GM18498 (cell line): ENCODE measurements around the gene DHRS2.
A peak's percentile ranks its signal among the peaks of the same experiment; 100 is the strongest.
"Not testable (repeated sequence)": the region's sequence is repeated elsewhere in the genome, so short reads cannot be mapped to it uniquely, and the experiment has no call there.

Experiments
- ATAC-seq: cut with Tn5 transposase; IDR thresholded peaks from one replicate; pipeline ENCODE4 v1.9.1; 2021; ENCODE audit warnings: mild to moderate bottlenecking, moderate library complexity; ENCODE audit not compliant: unreplicated experiment

The DHRS2 gene, protein sequence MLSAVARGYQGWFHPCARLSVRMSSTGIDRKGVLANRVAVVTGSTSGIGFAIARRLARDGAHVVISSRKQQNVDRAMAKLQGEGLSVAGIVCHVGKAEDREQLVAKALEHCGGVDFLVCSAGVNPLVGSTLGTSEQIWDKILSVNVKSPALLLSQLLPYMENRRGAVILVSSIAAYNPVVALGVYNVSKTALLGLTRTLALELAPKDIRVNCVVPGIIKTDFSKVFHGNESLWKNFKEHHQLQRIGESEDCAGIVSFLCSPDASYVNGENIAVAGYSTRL

DNA sequence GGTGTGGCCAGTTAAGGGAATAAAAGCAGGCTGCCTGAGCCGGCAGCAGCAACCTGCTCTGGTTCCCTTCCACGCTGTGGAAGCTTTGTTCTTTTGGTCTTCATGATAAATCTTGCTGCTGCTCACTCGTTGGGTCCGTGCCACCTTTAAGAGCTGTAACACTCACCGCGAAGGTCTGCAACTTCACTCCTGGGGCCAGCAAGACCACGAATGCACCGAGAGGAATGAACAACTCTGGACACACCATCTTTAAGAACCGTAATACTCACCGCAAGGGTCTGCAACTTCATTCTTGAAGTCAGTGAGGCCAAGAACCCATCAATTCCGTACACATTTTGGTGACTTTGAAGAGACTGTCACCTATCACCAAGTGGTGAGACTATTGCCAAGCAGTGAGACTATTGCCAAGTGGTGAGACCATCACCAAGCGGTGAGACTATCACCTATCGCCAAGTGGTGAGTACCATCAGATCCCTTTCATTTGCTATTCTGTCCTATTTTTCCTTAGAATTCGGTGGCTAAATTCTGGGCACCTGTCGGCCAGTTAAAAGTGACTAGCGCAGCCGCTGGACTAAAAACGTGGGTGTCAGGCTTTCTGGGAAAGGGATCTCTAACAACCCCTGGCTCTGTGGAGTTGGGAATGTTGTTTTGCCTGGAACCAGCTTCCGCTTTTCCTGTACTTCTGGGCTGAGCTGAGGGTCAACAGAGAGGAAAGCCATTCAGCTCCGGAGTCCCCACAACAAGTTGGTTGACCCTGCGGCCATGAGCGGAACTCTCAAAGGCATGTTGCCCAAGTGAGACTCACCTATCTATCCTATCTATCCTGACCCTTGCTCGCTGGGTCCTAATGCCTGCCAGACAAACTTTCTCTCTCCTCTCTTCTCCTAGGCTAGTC, at the start of gene DHRS2:
Gene DHRS2, plus strand, starts transcription at position 48 of the 895 bp plus-strand sequence. CDS start 2,501 bp downstream, outside the sequence.
- no peak for ATAC-seq

DNA sequence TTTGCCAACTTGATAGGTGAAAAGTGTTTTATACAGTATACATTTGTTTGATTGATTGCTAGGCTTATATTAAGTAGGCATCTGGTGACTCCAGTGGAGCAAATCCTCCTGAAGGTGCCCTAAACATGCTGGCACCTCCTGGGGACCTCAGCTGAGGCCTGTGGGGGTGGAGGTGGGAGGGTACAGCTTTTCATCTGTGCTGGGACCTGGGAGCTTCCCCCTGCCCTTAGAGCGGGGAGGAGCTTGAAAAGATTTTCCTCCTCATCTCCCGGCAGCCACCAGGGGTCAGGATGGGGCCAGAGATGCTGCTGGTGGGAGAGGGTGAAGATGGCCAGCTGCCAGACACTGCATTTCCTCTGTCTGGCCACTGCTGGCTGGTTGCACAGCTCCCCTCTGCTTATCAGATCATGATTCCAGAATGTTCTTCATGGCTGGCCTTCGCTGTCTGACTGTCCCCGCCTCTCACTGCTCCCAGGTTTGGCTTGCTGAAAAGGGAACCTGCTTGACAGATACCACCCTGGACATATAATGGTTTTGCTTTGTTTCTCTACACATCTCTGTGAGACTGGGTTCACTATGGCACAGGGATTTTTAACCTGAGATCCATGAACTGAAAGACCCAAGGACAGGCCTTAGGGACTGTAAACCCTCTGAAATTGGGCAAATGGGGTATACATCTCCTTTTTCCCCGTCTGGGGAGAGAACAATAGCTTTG, 47.1 kb upstream of the DHRS2 start:
- peak; percentile 96 for ATAC-seq

DNA sequence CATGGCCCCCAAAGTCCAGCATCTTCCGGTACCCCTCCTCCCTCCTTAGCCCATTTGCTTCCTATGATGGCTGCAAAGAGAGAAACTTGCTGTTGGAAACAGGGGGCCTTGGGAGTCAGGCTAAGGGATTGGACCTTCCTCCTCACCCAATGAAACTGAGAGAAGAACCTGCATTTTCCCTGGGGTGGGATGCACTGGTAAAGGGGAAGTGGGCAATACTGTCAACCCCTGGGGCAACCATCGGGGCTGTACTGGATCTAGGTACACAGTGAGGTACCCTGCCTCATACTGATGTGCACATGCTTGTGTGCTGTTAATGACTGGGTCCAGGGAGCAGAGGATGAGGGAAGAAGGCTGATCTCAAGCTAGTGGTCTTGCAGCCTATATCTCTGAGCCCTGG, 46.6 kb upstream of the DHRS2 start:
- ATAC-seq = no peak

DNA sequence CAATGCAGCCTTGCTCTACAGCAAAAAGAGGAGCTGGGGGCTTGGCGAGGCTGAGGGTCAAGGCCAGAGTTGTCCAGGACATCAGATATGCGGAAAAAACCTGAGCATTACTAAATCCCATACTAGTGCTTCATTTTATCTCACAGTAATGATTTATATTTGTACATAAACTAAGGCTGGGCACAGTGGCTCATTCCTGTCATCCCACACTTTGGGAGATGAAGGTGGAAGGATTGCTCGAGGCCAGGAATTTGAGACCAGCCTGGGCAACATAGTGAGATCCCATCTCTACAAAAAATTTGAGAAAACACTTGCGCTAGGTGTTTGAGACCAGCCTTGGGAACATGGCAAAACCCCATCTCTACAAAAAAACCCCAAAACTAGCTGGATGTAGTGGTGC, 46.0 kb upstream of the DHRS2 start:
- ATAC-seq = no peak

DNA sequence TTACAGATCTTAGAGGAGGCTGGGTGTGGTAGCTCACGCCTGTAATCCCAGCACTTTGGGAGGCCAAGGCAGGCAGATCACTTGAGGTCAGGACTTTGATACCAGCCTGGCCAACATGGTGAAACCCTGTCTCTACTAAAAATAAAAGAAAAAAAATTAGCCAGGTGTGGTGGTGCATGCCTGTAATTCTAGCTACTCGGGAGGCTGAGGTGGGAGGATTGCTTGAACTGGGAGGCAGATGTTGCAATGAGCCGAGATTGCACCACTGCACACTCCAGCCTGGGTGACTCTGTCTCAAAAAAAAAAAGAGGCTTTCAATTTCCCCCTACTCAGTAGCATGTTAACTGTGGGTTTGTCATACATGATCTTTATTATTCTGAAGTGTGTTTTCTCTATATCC, 42.0 kb upstream of the DHRS2 start:
- ATAC-seq = not testable (repeated sequence)

DNA sequence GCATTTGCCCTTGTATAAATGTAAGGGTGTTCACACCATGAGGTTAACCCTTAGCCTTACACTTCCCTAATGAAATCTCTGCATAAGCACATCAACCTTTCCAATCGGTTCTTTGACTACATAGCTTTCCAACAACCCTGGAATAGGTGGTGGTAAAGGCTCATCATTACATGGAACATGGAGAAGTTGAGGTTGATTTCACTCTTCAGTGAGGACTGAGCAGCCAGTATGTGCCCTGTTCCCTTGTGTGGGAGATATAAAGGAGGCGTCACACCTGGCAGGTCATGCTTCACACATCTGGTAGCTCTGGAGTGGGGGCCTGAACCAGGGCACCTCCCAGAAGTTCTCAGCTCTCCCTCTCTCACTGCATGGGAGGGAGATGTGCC, 35.8 kb upstream of the DHRS2 start:
- no peak for ATAC-seq

DNA sequence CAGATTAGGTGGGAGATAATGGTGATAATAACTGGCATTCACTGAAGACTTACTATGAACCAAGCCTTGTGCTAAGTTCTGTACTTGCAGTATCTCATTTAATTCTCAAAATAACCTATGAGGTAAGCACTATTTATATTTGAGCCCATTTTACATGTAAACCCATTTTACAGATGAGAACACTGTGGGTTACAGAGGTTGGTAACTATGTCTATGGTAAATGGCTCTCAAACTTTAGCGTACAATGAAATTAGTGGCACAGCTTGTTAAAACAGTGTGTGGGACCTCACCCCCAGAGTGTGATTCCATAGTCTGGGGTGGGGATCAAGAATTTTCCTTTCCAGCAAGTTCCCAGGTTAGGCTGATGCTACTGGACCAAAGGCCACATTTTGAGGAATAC, 35.4 kb upstream of the DHRS2 start:
- ATAC-seq = no peak

DNA sequence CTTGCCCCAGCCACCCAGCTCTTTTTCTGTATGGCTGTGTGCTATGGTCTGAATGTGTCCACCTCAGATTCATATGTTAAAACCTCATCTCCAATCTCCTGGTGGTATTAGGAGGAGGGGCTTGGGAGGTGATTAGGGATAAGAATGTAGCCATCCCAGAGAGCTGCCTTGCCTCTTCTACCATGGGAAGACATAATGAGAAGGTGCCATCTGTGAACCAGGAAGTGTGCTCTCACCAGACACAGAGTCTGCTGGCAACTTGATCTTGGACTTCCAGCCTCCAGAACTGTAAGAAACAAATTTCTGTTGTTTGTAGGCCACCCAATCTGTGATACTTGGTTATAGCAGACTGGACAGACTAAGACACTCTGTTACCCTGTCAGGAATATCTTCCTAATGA, 34.7 kb upstream of the DHRS2 start:
- no peak for ATAC-seq

DNA sequence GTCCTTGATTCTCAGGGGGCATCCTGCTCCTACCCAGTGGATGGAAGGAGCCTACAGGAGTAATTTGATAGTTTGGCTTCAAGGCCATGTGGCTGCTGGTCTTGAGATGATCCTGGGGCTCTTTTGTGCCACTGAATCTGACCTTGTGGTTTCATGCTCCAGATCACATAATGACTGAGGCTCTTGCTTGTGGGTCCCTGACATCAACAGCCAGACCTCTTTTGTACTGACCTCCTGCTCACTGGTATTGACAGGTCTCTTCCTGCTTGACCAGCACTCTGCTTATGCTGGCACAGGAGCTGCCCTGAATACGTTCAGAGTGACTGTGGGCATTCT, 34.4 kb upstream of the DHRS2 start:
- ATAC-seq = no peak

DNA sequence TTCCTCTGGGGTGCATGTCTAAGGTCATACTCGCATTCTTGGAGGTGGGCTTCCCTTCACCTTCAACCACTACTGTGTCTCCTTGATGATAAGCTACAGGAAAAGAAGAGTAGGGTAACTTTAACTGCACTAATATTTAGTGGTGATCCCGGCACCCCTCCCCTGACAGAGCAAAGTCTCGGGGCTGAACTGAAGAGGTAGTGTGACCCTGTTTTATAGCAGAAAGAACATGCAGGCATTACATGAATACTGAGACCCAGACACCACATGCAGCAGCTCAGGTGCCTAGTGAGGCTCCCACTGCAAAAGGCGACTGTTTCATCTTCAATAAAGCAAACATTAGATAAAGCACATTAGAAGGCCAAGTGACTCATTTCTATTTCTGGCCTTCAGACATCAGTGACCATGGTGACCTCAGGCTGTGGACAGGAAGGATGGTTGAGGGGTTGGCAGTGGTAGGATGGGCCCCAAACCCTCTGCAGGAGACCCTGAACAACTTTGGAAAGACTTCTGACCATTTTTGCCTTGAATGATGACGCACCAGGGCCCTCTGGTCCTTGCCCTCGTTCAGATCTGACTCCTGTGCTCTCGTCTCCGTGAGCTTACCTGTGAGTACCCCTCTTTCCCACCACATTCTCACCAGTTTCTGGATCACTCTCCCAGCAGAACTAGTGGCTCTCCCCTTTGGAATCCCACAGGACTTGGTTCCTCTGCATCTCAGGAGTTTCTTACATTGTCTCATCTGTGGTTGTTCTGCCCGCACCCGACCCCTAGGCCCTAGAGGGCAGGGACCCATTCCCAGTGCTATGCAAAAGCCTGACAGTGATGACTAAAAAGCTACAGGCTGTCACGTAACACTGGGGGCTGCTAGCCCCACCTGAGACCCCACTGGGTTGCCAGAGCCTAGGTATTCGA, 33.7 kb upstream of the DHRS2 start:
- no peak for ATAC-seq

DNA sequence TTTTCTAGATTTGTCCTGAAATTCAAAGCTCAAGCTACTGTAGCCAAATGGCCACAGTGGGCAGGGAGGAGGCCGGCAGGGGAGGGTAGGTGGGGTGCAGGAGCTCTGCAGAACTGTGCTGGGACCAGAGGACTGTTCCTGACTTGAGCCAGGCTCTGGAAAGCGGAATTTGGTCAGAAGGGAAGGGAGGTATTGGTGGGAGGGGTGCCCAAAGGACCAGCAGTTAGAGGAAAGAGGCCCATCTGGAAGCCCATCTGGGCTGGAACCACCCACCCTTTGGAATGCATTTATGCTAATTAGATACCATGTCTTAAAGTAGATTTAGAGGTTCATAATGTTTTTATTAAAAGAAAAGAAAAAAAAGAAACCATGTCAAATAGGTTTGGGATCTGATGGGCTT, 33.1 kb upstream of the DHRS2 start:
- ATAC-seq = no peak

DNA sequence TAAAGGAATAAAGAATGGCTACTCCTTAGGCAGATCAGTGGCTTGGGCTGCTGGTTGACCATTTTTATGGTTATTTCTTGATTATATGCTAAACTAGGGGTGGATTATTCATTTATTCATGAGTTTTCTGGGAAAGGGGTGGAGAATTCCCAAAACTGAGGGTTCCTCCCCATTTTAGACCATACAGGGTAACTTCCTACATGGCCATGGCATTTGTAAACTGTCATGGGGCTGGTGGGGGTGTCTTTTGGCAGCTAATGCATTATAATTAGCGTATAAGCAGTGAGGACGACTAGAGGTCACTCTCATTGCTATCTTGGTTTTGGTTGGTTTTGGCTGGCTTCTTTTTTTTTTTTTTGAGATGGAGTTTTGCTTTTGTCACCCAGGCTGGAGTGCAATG, 32.0 kb upstream of the DHRS2 start:
- no peak for ATAC-seq

DNA sequence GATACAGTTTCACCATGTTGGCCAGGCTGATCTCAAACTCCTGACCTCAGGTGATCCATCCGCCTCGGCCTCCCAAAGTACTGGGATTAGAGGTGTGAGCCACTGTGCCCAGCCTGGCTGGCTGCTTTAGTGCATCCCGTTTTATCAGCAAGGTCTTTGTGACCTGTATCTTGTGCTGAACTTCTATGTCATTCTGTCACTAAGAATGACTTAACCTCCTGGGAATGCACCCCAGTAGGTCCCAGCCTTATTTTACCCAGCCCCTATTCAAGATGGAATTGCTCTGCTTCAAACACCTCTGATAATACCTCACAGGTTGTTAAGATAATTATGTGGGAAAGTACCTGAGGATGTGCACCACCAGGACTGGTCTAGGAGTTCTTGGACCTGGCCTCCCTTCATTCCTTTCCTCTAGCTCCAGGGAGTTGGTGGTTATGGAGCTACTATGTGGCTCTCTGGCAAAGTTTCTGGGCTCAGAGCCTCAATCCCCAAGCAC, 31.4 kb upstream of the DHRS2 start:
- no peak for ATAC-seq

DNA sequence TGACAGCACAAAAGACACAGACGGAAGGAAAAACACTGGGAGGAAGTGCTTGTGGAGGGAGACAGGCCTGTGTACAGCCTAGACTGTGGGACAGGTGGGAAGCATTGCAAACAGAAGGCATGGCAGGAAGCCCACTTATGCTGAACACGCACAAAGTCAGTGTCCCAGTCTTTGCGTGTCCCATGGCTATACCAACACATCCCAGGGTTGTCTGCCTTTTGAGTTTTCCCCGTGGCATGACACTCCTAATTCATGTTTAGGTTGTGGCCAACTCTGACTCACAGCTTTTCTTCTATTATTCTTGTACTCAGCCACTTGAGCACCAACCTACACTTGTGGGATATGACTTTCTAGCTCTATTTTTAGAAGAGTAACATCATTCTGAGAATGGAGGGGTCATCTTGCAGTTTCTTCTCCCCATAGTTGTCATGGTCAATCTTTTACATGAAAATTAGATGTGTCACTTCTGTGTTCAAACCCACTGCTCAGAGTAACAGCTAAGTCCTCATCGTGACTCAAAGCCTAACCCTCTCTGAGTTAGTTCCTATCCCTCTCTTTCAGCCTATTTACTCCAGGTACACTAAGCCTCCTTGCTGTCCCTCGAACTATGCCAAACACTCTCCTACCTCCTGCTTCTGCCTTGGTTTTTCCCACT, 30.1 kb upstream of the DHRS2 start:
- peak; percentile 76 for ATAC-seq

DNA sequence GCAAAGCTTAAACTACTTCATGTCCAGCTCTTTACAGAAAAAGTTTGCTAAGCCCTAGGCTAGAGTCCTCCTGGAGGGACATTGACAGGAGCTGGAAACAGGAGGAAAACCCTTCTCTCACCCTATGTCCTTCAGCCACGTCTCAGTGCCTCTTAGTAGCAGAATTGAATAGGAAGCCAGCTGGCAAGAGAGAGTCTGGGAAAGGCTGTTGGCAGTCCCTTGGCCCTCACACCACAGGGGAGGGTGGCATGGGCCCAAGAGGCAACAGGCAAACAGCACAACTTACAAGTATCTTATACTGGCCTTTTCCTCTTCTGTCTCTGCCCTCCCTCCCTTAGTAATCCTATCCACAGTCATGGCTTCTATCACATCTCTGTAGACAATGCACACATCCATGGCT, 27.7 kb upstream of the DHRS2 start:
- ATAC-seq = no peak

DNA sequence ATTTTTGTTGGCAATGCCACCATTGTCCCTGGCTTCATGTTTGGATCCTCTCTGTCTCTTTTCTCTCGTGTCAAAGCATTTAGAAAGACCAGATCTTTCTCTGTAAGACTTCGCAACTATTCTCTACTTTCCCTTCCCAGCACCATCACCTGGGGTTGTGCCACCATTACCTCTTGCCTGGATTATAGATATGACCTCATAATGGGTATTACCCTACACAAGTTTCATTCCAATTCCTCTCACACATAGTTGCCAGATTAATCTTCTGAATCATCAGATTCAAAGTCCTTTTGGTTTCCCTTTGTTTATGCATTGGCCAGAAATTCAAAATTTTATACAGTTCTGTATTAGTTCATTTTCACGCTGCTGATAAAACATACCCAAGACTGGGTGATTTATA, 27.2 kb upstream of the DHRS2 start:
- ATAC-seq = no peak

DNA sequence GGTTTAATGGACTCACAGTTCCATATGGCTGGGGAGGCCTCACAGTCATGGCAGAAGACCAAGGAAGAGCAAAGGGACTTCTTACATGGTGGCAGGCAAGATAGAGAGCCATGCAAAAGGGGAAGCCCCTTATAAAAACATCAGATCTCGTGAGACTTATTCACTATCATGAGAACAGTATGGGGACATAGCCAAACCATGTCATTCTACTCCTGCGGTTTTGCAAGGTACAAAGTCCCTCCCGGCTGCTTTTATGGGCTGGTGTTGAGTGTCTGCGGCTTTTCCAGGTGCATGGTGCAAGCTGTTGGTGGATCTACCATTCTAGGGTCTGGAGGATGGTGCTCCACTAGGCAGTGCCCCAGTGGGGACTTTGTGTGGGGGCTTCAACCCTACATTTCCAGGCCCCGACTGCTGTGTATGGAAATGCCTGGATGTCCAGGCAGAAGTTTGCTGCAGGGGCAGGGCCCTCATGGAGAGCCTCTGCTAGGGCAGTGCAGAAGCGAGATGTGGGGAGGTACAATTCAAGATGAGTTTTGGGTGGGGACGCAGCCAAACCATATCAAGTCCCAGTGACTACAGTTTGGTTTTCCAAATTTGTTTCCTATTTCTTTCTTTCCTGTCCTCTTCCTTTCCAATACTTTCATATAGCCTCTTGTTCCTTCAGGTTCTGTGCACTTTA, 26.6 kb upstream of the DHRS2 start:
- ATAC-seq = not testable (repeated sequence)

DNA sequence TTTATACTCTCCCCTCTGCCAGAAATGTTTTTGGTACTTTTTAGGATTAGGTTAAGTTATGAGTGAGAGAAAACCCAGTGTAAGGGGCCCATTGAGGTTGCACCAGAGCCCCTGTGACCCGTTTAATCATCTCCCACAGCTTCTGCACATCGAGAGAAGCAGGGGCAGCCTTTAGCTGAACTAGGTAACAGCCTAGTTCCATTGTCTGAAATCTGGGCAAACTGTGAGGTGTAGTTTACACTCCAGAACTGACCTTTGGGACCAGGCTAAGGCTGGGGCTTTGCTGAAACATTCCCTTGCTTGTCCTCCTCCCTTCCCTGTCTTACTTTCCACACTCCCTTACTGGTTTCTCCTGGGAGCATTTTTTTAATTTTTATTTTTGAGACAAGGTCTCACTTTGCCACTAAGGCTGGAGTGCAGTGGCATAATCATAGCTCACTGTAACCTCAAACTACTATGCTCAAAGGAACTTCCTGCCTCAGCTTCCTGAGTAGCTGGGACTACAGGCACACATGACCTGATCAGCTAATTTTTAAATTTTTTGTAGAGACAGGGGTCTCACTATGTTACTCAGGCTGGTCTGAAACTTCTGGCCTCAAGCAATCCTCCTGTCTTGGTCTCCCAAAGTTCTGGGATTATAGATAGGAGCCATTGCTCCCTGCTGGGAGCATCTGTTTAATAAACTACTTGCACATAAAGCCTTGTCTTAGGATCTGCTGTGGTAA, 25.9 kb upstream of the DHRS2 start:
- ATAC-seq = no peak

DNA sequence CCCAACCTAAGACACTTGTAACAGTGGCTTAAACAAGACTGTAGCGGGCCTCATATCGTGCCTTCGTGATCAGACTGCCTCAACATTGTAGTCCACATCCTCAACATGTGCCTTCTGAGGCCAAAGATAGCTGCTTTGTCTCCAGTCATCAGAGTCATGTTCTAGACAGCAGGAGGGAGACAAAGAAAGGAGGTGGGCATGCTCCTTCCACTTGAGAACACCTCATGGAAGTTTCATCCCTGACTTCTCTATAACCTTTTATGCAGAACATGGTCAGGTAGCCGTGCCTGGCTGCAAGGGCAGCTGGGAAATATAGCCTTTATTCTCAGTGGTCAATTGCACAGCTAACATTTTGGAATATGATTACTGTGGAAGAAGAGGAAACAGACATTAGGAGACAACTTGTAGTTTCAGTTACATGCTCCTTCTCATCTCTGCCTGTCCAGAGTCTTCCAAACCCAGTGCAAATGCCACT, 25.3 kb upstream of the DHRS2 start:
- ATAC-seq = no peak
